KMS-11 (cell line): ENCODE measurements around the gene ATXN10.
A peak's percentile ranks its signal among the peaks of the same experiment; 100 is the strongest.

Source experiments
- H2AFZ ChIP-seq: fragments of 200-600 bp; sonication (generic); 2 replicates; pipeline ENCODE4 v1.6.1; 2016; ENCODE audit warnings: antibody characterized with exemption, mixed run types, low read depth
- H3K27ac ChIP-seq: fragments of 200-600 bp; sonication (generic); 2 replicates; pipeline ENCODE4 v1.6.1; 2016; ENCODE audit warnings: mild to moderate bottlenecking, mixed run types
- H3K27me3 ChIP-seq: fragments of 200-600 bp; sonication (generic); 2 replicates; pipeline ENCODE4 v1.6.1; 2017; ENCODE audit warnings: mild to moderate bottlenecking, low read depth, mixed run types, moderate library complexity; ENCODE audit not compliant: insufficient read depth
- H3K36me3 ChIP-seq: fragments of 200-600 bp; sonication (generic); 2 replicates; pipeline ENCODE4 v1.6.1; 2017; ENCODE audit warnings: mild to moderate bottlenecking, mixed run types; ENCODE audit not compliant: insufficient read depth
- H3K4me1 ChIP-seq: fragments of 200-600 bp; sonication (generic); 2 replicates; pipeline ENCODE4 v1.6.1; 2016; ENCODE audit warnings: mild to moderate bottlenecking, low read depth, mixed run types; ENCODE audit not compliant: poor library complexity, severe bottlenecking
- H3K4me2 ChIP-seq: fragments of 200-600 bp; sonication (generic); 2 replicates; pipeline ENCODE4 v1.7.0; 2016; ENCODE audit warnings: mild to moderate bottlenecking, mixed run types
- H3K4me3 ChIP-seq: fragments of 200-600 bp; sonication (generic); IDR thresholded peaks from 2 replicates; pipeline ENCODE4 v1.6.1; 2017; ENCODE audit warnings: low read depth, low read length, mixed read lengths; ENCODE audit not compliant: insufficient read depth
- H3K79me2 ChIP-seq: fragments of 200-600 bp; sonication (generic); 2 replicates; pipeline ENCODE4 v1.6.1; 2016; ENCODE audit warnings: low read depth, mixed run types; ENCODE audit not compliant: insufficient read depth
- H3K9ac ChIP-seq: fragments of 200-600 bp; sonication (generic); 2 replicates; pipeline ENCODE4 v1.6.1; 2016; ENCODE audit warnings: mild to moderate bottlenecking, mixed run types
- H4K20me1 ChIP-seq: fragments of 200-600 bp; sonication (generic); 2 replicates; pipeline ENCODE4 v1.6.1; 2016; ENCODE audit warnings: mild to moderate bottlenecking, mixed run types; ENCODE audit not compliant: insufficient read depth
- CTCF ChIP-seq: fragments of 200-600 bp; sonication (generic); conservative IDR thresholded peaks from 2 replicates; pipeline ENCODE4 v1.6.1; 2017; ENCODE audit warnings: low read depth, mild to moderate bottlenecking, antibody characterized with exemption, low read length, moderate library complexity, mixed read lengths

ATXN10 gene

GRCh38 chr22:45640941-45641621 is 30.6 kb upstream of the ATXN10 start:
- peaks cover 10% of the 10 kb centered on the region; the same call in 1 of the 2 replicates for H3K27me3 ChIP-seq
- H4K20me1 ChIP-seq: no peaks in the 10 kb centered on the region
- H3K79me2 ChIP-seq: no peaks in the 10 kb centered on the region
- H3K4me3 ChIP-seq: no peak overlapping the region
- no peak overlapping the region for H3K4me2 ChIP-seq
- no peak for TF ChIP-seq CTCF
- H2AFZ ChIP-seq: no peak overlapping the region
- H3K9ac ChIP-seq: no peak overlapping the region
- no peaks in the 10 kb centered on the region for H3K36me3 ChIP-seq
- peaks cover 18% of the 10 kb centered on the region for H3K4me1 ChIP-seq
- H3K27ac ChIP-seq: no peak overlapping the region

- no peak overlapping the region for H3K9ac ChIP-seq
- no peaks in the 10 kb centered on the region for H4K20me1 ChIP-seq
- peaks cover 6% of the 10 kb centered on the region; the same call in 1 of the 2 replicates for H3K27me3 ChIP-seq
- H3K4me3 ChIP-seq: no peak overlapping the region
- no peaks in the 10 kb centered on the region for H3K79me2 ChIP-seq
- H2AFZ ChIP-seq: no peak overlapping the region
- no peak overlapping the region for H3K27ac ChIP-seq
- no peaks in the 10 kb centered on the region for H3K36me3 ChIP-seq
- TF ChIP-seq CTCF: no peak
- peaks cover 18% of the 10 kb centered on the region for H3K4me1 ChIP-seq
- H3K4me2 ChIP-seq: no peak overlapping the region
Observed at GRCh38 chr22:45642986-45643385, 28.6 kb upstream of the ATXN10 start.

DNA sequence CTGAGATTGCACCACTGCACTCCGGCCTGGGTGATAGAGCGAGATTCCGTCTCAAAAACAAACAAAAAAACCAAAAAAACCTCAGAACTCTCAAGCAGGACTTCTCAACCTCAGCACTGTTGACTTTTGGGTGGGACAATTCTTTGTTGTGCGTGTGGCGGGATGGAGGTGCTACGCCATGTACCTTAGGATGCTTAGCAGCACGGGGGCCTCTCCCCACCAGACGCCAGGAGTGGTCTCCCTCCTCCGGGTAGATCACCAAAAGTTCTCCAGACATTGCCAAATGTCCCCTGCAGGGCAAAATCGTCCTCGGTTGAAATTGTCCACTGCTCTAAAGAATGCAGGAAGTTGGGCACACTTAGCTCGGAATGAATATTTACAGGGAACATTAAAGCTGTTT is 26.9 kb upstream of the ATXN10 start:
- no peak for TF ChIP-seq CTCF
- Histone ChIP-seq H3K79me2 (no peaks in the 10 kb centered on the region), H4K20me1 (no peaks in the 10 kb centered on the region), H3K27me3 (peaks cover 8% of the 10 kb centered on the region; the same call in 1 of the 2 replicates), H3K4me3 (no peak overlapping the region), H3K9ac (no peak overlapping the region), H3K4me2 (no peak overlapping the region), H2AFZ (no peak overlapping the region), H3K36me3 (no peaks in the 10 kb centered on the region), H3K27ac (no peak overlapping the region), H3K4me1 (peaks cover under 1% of the 10 kb centered on the region)

- peaks cover 12% of the 10 kb centered on the region; the same call in 1 of the 2 replicates for H3K27me3 ChIP-seq
- TF ChIP-seq CTCF: no peak
- no peak overlapping the region for H3K4me3 ChIP-seq
- no peaks in the 10 kb centered on the region for H3K4me1 ChIP-seq
- peak overlapping the region; percentile 59; the same call in 1 of the 2 replicates for H2AFZ ChIP-seq
- H3K27ac ChIP-seq: no peak overlapping the region
- no peak overlapping the region for H3K9ac ChIP-seq
- no peak overlapping the region for H3K4me2 ChIP-seq
- no peaks in the 10 kb centered on the region for H4K20me1 ChIP-seq
- H3K36me3 ChIP-seq: no peaks in the 10 kb centered on the region
- H3K79me2 ChIP-seq: no peaks in the 10 kb centered on the region
Observed at GRCh38 chr22:45645150-45645525, 26.5 kb upstream of the ATXN10 start.
